Adrenal gland (tissue), 5 donors: Measurements from ENCODE around the gene CD2AP.

ENCODE experiments used
- CTCF ChIP-seq, 6 experiments: fragments of 450-650 bp in 4 of 6; fragments of 200-600 bp in 2 of 6; sonication (generic) in 1 of 6; IDR thresholded peaks; 1 replicate in 5 of 6; 2 replicates in 1 of 6; pipeline versions ENCODE4 v1.5.1 to v1.8.0; 2016 to 2021; ENCODE audit warnings: antibody characterized with exemption in 6 of 6, mild to moderate bottlenecking in 2 of 6, moderate library complexity in 1 of 6
- POLR2A ChIP-seq, 2 donors: fragments of 450-650 bp; IDR thresholded peaks; one replicate each; pipeline ENCODE4 v1.6.1; 2017; ENCODE audit warnings: antibody characterized with exemption in 2 of 2, mild to moderate bottlenecking in 2 of 2, moderate library complexity in 1 of 2
- donor health status: DM: no; HTN: no; CAD: no.

- TF ChIP-seq CTCF (IDR thresholded peaks at IDR 0.05), result no peak
- no peak for TF ChIP-seq POLR2A (IDR thresholded peaks at IDR 0.05)
Measured at GRCh38 chr6:47592131-47592840, 114.7 kb downstream of the CD2AP start.
